HG03060 (cell line): ENCODE measurements around the gene SORCS3.

Source experiments
- ATAC-seq: cut with Tn5 transposase; IDR thresholded peaks from one replicate; pipeline ENCODE4 v1.9.1; 2021; ENCODE audit warnings: low read depth, moderate number of reproducible peaks; ENCODE audit not compliant: unreplicated experiment

SORCS3 gene

DNA sequence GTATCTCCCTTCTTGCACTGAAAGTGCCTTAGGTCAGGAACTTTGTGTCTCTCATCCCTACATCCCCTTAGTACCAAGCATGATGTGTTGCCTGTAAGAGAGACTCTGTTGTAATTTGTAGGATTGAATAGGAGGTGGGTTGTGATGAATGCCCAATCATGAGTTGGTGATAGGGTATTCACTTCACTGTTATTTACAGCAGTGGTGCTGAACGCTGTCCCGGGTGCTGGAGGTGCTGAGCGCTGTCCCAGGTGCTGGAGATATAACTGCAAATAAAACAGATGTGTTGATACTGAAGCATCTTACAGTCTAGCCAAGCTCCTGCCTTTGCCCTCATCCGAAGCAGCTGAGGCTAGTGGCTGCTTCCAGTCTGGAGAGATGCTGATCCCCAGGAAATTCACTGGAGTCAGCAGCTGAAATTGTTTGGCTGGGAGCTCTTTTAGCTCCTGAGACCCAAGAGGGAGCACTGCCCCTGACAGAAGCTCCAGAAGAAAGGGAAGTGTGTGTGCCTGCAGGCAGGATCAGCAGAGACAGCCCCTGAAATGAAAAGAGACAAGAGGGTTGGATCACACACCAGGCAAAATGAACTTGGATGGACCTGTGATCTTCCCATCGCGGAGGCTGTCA, 183.4 kb downstream of the SORCS3 start:
- no peak for ATAC-seq

- no peak for ATAC-seq
Observed at GRCh38 chr10:104831272-104831671, 190.2 kb downstream of the SORCS3 start.

DNA sequence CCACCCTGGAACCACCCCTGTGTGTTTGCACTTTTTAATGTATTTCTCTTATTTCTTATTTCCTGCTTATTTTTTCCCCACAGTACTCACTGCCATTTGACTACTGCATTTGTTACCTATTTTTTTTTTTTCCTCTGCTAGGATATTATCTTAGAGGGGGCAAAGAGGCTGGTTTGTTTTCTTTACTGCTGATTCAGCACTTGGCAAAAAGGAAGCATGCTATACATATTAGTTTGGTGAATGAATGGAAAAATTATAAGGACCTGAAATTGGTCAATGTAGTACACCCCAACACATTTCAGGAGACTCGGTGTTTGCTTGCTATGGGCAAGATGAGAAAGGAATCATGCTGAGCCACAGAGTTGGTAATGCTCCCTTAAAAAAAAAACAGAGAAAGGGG, 193.5 kb downstream of the SORCS3 start:
- ATAC-seq = no peak

DNA sequence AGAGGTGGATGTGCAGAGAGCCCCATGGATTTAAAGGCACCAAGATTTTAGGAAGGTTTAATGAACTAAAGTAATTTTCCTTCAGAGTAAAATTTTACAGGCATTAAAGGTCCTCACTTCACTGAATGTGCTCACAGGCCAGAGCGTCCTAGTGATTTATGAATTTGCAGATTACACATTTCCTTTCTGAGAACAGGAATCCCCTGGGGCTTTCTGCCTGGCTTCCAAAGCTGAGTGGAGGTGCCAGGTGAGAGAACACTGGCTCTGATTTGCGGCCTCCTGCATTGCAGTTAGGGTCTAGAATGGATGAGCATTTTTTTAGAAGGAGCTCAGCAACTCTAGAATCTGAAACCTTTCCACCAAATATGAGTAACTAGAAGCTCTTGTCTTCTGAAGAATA, 194.3 kb downstream of the SORCS3 start:
- no peak for ATAC-seq

GRCh38 chr10:104842704-104843103, 201.6 kb downstream of the SORCS3 start:
- no peak for ATAC-seq

DNA sequence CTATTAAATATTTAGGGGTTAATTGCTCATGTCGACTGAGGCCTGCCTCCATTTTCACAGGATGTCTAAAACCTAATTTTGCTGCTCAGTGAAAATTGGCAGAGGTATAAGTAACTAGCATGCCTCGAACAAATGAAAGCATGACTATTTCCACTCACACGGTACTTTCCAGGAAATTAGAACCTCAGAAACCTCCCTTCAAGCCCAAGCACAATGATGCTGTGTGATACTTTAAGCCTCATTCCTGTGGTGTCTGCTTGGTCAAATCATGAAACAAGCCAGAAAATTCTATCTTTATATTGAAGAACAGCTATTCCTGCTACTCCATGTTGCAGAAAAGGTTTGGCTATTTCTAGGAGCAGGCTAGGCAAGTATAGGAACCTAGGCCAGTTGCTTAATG, 203.0 kb downstream of the SORCS3 start:
- no peak for ATAC-seq

DNA sequence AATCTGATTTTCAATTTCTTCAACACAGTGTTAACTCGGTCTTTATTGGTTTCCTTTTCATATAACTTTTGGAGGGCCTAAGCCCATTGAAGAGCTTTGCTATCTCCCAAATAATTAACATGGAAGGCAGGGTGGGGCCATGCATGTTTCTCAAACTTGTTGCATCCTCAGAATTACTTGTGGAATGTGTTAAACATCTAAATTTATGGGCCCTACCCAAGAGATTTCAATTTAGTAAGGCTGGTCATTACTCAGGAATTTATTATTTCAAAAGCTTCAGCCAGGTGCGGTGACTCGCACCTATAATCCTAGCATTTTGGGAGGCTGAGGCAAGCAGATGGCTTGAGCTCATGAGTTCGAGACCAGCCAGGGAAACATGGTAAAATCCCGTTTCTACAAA, 208.9 kb downstream of the SORCS3 start:
- ATAC-seq = no peak

- no peak for ATAC-seq
Observed at GRCh38 chr10:104867966-104868598, 227.0 kb downstream of the SORCS3 start.

- no peak for ATAC-seq
Observed at GRCh38 chr10:104872691-104873090, 231.6 kb downstream of the SORCS3 start.

DNA sequence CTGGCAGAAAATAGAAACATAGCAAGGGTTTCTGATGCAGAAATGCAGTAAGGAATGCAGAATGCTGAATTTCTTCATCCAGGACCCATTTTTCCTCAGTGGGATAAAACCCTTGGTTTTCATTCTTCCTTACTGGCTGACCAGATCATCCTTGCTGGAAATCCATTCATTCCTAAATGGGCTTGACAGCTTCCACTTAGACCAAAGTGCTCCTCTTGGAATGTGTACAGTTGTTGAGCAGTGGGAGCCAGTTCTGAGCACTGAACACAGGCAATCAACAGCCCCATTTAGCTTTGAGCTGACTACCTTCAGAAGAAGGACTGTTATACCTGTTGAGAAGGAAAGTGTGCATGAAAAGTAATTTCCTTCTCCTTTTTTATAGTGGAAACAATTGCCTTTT, 232.1 kb downstream of the SORCS3 start:
- no peak for ATAC-seq

GRCh38 chr10:104875561-104875960, 234.5 kb downstream of the SORCS3 start:
- no peak for ATAC-seq

DNA sequence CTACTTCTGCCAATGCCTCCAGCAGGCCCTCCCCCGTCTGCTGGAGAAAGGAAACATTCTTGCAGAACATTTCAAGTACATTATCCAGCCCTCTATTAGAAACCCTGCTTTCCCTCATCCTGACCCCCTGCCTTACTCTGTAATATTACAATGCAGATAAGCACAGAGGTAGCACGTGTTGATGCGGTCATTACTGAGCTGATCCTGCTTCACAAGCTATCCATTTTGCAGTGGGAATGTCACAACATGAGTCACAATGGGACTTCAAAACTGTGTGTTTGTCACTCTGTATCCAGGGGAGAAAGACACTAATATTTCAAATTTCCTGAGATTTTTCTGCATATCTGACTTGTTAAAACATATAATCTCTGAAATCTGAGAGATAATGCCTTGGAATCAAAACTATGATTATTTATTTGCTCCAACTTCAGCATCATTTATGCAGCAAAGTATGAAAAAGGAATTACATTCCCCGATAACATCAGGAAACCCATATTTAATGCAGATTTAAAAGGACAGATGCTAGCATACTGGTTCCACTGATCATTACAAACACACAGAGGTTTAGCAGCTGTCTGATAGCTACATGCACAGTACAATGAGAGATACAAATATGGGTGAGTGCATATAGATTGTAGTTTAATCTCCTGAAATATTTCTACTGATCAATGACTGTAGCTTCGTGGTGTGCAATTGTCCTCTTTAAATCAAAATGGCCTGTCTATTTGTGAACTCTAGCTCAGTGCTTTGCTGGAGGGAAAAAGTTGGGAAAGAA, 239.7 kb downstream of the SORCS3 start:
- no peak for ATAC-seq

DNA sequence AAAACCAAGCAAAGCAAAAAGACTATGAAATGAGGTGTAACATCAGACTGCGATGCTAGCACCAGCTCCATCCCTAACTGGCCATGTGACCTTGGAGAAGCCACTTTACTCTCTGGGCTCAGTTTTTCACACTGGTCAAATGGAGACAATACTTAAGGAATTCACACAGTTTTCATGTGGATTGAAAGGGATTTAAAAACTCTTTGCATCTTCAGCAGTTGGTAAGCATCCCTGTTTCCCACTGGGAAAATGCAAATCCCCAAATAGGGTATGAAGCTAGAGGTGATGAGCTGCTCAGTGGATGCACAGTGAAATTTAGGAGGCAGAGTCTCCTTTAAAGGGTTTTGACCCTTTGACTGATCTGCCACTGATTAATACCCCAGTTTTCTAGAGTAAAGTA, 240.7 kb downstream of the SORCS3 start:
- no peak for ATAC-seq

DNA sequence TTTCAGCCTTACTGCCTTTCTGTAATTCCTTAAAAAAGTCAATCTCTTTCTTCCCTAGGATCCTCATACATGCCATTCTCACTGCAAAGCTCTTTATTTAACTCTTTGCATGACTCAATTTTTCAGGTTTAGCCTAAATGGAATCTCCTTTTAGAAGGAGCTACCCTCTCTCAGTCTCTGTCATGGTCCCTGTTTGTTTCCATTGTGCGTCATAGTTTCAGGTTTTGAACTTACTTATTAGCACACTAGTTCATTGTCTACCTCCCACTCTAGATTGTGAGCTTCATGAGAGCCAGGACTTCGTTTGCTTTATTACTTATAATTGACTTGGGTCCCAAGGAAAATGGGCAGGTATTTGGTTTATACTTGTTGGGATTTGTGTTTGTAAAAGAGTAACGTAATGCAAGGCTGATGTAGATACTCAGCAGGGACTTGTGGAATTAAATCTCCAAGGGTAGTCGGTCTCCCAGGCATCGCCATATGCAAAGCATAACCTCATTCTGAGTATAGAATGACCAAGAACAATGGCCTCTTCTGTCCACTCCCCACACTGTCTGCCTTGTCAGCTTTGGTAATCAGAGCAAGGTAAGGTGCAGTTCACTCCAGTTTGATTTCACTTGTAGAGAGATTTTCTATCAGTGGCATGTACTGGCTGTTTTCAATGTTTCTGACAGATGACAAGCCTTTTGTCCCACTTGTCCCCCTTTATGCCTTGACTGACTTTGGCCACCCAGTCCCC, 252.0 kb downstream of the SORCS3 start:
- no peak for ATAC-seq

- no peak for ATAC-seq
Observed at GRCh38 chr10:104893701-104894100, 252.6 kb downstream of the SORCS3 start.

- no peak for ATAC-seq
Observed at GRCh38 chr10:104894681-104895080, 253.6 kb downstream of the SORCS3 start.

DNA sequence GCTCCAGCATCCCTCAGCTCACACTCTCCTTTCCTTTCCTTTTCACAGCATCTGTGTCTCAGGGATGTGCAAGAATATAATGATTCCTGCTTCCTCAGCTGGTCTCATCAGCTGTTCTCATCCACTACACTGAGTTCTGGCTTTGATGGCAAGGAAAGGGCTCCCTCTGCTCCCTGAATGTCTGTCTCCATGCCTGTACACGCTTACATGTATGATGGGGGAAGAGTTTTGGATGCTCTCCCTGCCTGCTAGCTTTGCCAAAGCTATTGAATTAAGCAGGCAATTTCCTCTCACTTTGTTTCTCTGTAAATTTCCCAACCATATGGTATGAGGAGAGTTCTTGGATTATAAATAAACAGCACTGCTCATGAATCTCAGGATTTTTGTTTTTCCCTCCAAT, 254.5 kb downstream of the SORCS3 start:
- no peak for ATAC-seq

GRCh38 chr10:104895981-104896380, 254.9 kb downstream of the SORCS3 start:
- ATAC-seq = no peak

DNA sequence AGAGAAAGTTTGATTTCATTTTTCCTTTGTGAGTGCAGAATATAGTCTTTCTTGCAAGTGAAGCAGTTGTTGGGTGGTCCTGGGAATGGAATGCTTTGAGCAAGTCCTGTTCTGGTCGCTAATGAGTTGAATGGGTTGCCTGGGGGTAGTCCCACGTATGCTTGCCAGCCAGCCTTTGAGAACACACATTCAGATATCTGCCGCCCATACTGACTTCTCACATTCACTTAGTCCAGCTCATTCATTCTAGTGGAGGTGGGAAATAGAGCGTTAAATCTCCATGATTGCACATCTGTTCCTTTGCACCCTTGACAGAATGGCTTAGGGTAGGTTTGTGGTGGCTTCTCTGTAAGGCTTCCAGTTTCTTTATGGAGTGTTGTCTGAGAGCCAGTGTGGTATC, 256.6 kb downstream of the SORCS3 start:
- ATAC-seq = no peak

- ATAC-seq = peak; percentile 40
Observed at GRCh38 chr10:104899779-104900178, 258.7 kb downstream of the SORCS3 start.

DNA sequence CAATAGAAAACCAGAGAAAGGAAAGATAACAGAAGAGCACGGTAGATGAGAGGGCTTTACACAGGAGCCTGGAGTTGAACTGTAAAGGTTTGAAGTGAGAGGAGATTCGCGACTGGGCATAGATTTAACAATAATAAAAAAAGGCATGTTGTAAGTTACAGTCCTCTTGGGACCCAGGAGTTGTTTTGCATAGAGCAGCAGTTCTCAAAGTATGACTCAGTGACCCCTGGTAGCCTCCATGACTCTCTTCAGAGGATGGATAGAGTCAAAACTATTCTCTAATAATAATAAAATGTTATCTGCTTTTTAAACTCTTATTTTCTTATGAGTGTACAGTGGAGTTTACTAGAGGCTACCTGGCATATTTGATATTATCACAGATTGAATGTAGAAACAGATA, 262.3 kb downstream of the SORCS3 start:
- peak; percentile 39 for ATAC-seq
